ENCODE results near the gene OLA1. TPM values are rescaled to one million over a fixed set of nuclear protein-coding genes. Genes with fewer than 3 reads are reported as not detected.
A peak's percentile ranks its signal among the peaks of the same experiment; 100 is the strongest.

The OLA1 gene
- total RNA-seq, 1 experiment from 2014 or later = 182 TPM

DNA sequence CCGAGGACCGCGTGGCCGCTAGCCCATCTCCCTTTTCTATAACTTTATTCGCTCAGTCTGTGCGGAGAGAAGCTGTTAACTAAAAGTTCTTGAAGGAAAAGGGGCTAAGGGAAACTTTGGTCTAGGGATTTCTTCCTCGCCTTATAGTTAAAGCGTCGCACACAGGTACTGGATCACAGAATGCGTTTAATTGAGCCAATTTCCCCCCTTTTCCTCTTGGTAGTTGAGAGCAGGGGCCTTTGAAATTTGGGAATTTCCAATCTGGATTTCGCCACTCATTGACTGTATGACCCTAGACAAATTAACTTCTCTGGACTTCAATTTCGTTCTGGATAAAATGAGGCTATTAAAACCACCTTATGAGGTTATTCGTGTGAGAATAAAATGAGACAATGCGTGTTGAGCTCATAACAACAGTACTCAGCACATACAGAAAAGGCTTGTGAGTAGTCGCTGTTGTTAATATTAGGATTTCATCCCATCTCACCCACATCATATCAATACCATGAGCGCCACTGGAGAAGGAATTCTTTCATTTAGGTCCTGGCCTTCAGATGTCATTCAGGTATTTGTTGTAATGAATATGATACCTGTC, 763 bp upstream of the OLA1 start:
- Histone ChIP-seq H3K27ac (ENCODE audit: low read length) (peak overlapping the region; percentile 37; the same call in 1 of the 2 replicates), H3K9me2 (replicated peaks; ENCODE audit: low read length) (no peaks in the 10 kb centered on the region), H3K9ac (ENCODE audit: low read length) (peak overlapping the region; percentile 95), H3K4me2 (ENCODE audit: low read length) (peak overlapping the region; percentile 96), H3K9me3 (ENCODE audit: low read length) (no peaks in the 10 kb centered on the region), H3K36me3 (ENCODE audit: low read depth, low read length) (peaks cover 10% of the 10 kb centered on the region), H2AFZ (ENCODE audit: low read length) (peak overlapping the region; percentile 82), H3F3A (ENCODE audit: low read length, unreplicated experiment) (no peaks in the 10 kb centered on the region), H3K4me1 (ENCODE audit: insufficient read depth, low read length) (peaks cover 17% of the 10 kb centered on the region), H3K27me3 (ENCODE audit: low read length) (no peaks in the 10 kb centered on the region), H4K20me1 (ENCODE audit: low read length) (0 out of 2 replicates have a peak, but pooled peaks cover 5% of the 10 kb centered on the region), H3K79me2 (ENCODE audit: low read length) (peaks cover 42% of the 10 kb centered on the region), H3K4me3 (ENCODE audit: low read length) (peak overlapping the region; percentile 65)
- BruUV-seq (replicated peaks) = TSS peak; percentile 97
- intact Hi-C loops (cut with micrococcal nuclease) = loop anchor here (2.0 to 5.0 kb wide), 3 partner anchors 16 to 277 kb away; no protein-coding TSS in a partner anchor
- ChIA-PET POLR2A (ENCODE audit: unreplicated experiment) (interaction anchor here (0.5 to 0.7 kb wide), 7 partner anchors 30 to 1495 kb away, joined by 3 to 5 read pairs (median 3); no protein-coding TSS in a partner anchor), CTCF (interaction anchor here (1.4 kb wide), 1 partner anchor 92 kb away, joined by 6 read pairs; no protein-coding TSS in a partner anchor)
- ATAC-seq = no peak
- TF ChIP-seq EZH2 (IDR thresholded peaks at IDR 0.05; ENCODE audit: low read length, unreplicated experiment) (no peak), EZH2phosphoT487 (IDR thresholded peaks at IDR 0.05; ENCODE audit: borderline replicate concordance, low read length) (no peak)
- TF ChIP-seq, protein P1, sequence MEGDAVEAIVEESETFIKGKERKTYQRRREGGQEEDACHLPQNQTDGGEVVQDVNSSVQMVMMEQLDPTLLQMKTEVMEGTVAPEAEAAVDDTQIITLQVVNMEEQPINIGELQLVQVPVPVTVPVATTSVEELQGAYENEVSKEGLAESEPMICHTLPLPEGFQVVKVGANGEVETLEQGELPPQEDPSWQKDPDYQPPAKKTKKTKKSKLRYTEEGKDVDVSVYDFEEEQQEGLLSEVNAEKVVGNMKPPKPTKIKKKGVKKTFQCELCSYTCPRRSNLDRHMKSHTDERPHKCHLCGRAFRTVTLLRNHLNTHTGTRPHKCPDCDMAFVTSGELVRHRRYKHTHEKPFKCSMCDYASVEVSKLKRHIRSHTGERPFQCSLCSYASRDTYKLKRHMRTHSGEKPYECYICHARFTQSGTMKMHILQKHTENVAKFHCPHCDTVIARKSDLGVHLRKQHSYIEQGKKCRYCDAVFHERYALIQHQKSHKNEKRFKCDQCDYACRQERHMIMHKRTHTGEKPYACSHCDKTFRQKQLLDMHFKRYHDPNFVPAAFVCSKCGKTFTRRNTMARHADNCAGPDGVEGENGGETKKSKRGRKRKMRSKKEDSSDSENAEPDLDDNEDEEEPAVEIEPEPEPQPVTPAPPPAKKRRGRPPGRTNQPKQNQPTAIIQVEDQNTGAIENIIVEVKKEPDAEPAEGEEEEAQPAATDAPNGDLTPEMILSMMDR (conservative IDR thresholded peaks at IDR 0.05; ENCODE audit: low read depth, low read length) = no peak
- no peak for DNase-seq

DNA sequence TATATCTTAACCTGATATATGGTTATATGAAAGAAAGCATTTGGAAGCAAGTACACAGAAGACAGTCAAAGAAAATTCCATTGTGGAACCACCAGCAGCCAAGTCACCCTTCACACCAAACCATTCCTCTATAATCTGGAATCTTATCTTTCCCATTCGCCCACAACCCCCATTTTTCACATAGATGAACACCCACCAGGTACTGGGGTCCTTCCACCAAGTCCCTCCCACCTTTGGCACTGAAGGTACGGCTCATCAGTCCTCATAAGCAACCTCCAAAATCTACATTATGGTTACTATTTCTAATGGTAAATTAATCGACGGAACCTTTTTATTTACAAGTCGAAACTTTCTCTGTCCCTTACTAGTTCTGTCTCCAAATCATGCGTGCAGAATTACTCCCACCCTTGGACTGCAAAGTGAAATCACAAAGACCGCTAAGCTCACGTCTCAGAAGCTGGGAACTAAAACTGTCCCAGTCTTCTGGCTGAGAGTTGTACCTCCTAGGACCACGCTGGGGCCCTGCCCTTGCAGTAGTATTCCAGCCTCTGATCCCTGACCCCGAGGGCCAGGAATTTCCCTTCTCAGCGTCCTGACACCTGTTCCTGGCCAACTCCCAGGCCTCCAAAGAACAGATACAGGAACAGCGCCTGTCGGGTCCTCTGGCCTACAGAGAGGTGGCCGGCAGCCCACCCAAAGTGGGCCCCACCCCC, 702 bp downstream of the OLA1 start:
- Histone ChIP-seq H3K4me3 (ENCODE audit: low read length) (peak overlapping the region; percentile 90), H3K9me3 (ENCODE audit: low read length) (no peaks in the 10 kb centered on the region), H3K36me3 (ENCODE audit: low read depth, low read length) (peaks cover 19% of the 10 kb centered on the region), H3F3A (ENCODE audit: low read length, unreplicated experiment) (no peaks in the 10 kb centered on the region), H3K27me3 (ENCODE audit: low read length) (no peaks in the 10 kb centered on the region), H3K9ac (ENCODE audit: low read length) (peak overlapping the region; percentile 95), H3K27ac (ENCODE audit: low read length) (peak overlapping the region; percentile 42), H3K4me2 (ENCODE audit: low read length) (peak overlapping the region; percentile 96), H4K20me1 (ENCODE audit: low read length) (0 out of 2 replicates have a peak, but pooled peaks cover 5% of the 10 kb centered on the region), H3K9me2 (replicated peaks; ENCODE audit: low read length) (no peaks in the 10 kb centered on the region), H3K79me2 (ENCODE audit: low read length) (peaks cover 56% of the 10 kb centered on the region), H2AFZ (ENCODE audit: low read length) (peak overlapping the region; percentile 85), H3K4me1 (ENCODE audit: insufficient read depth, low read length) (peaks cover 17% of the 10 kb centered on the region)
- intact Hi-C loops (cut with micrococcal nuclease) = loop anchor here (1.0 to 5.0 kb wide), 4 partner anchors 17 to 275 kb away; no protein-coding TSS in a partner anchor
- POLR2A ChIA-PET (ENCODE audit: unreplicated experiment) = no interaction called here
- TF ChIP-seq EZH2 (IDR thresholded peaks at IDR 0.05; ENCODE audit: low read length, unreplicated experiment) = no peak
- TF ChIP-seq, protein P1 (conservative IDR thresholded peaks at IDR 0.05; ENCODE audit: low read depth, low read length) = no peak
- peak; percentile 10 for ATAC-seq
- CTCF ChIA-PET = interaction anchor here (1.4 kb wide), 1 partner anchor 94 kb away, joined by 6 read pairs; no protein-coding TSS in a partner anchor
- peak; percentile 27 for DNase-seq
- TSS peak; percentile 50 for BruUV-seq (replicated peaks)

Data from PC-3 (cell line).